ENCODE measurements around the gene VPREB3.

DNA sequence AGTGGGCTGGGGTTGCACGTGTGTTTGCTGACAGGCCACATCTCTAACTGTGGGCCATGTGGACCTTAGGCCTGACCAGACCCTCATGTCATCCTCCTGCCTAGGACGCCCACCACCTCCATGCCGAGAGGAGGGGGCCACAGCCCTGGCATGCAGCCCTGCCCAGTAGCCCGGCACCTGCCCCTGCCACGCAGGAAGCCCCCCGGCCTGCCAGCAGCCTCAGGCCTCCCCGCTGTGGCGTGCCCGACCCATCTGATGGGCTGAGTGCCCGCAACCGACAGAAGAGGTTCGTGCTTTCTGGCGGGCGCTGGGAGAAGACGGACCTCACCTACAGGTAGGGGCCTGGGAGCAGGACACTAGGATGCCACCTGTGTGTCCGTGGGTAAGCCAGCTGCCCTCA is 24.9 kb upstream of the VPREB3 start:
- TF ChIP-seq, protein P1, sequence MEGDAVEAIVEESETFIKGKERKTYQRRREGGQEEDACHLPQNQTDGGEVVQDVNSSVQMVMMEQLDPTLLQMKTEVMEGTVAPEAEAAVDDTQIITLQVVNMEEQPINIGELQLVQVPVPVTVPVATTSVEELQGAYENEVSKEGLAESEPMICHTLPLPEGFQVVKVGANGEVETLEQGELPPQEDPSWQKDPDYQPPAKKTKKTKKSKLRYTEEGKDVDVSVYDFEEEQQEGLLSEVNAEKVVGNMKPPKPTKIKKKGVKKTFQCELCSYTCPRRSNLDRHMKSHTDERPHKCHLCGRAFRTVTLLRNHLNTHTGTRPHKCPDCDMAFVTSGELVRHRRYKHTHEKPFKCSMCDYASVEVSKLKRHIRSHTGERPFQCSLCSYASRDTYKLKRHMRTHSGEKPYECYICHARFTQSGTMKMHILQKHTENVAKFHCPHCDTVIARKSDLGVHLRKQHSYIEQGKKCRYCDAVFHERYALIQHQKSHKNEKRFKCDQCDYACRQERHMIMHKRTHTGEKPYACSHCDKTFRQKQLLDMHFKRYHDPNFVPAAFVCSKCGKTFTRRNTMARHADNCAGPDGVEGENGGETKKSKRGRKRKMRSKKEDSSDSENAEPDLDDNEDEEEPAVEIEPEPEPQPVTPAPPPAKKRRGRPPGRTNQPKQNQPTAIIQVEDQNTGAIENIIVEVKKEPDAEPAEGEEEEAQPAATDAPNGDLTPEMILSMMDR (IDR thresholded peaks at IDR 0.05): no peak
- TF ChIP-seq EP300 (IDR thresholded peaks at IDR 0.05): no peak
- no peak for TF ChIP-seq POLR2A (IDR thresholded peaks at IDR 0.05)
- TF ChIP-seq POLR2AphosphoS5 (IDR thresholded peaks at IDR 0.05): no peak

Data from sigmoid colon (tissue), 4 donors.